Stimulated activated CD8-positive, alpha-beta memory T cell treated with anti-CD3 and anti-CD28 coated beads, Interleukin-15, amount 100 ng/mL, for 24 hours (primary cell): ENCODE results near the gene TEX261.

ENCODE experiments used
- DNase-seq: peaks from one replicate; pipeline ENCODE4 v3.0.0-alpha.2; 2020; ENCODE audit warnings: low read depth

TEX261 gene

GRCh38 chr2:70957798-70958197, 36.9 kb downstream of the TEX261 start:
- no peak for DNase-seq

GRCh38 chr2:70956141-70956540, 38.5 kb downstream of the TEX261 start:
- no peak for DNase-seq

- DNase-seq: no peak
Measured at GRCh38 chr2:70954886-70955285, 39.8 kb downstream of the TEX261 start.

- no peak for DNase-seq
Measured at GRCh38 chr2:70949086-70949485, 45.6 kb downstream of the TEX261 start.

GRCh38 chr2:70948337-70949003, 46.2 kb downstream of the TEX261 start:
- peak; percentile 50 for DNase-seq

GRCh38 chr2:70947556-70948184, 47.0 kb downstream of the TEX261 start:
- DNase-seq: no peak

GRCh38 chr2:70946832-70947442, 47.7 kb downstream of the TEX261 start:
- DNase-seq: no peak

GRCh38 chr2:70944111-70944690, 50.5 kb downstream of the TEX261 start:
- DNase-seq: no peak

GRCh38 chr2:70943205-70943871, 51.3 kb downstream of the TEX261 start:
- no peak for DNase-seq

- DNase-seq: no peak
Measured at GRCh38 chr2:70942396-70943204, 52.1 kb downstream of the TEX261 start.

GRCh38 chr2:70941701-70942100, 53.0 kb downstream of the TEX261 start:
- DNase-seq: no peak

- no peak for DNase-seq
Measured at GRCh38 chr2:70941186-70941585, 53.5 kb downstream of the TEX261 start.

- no peak for DNase-seq
Measured at GRCh38 chr2:70939839-70940580, 54.7 kb downstream of the TEX261 start.

GRCh38 chr2:70939001-70939838, 55.5 kb downstream of the TEX261 start:
- no peak for DNase-seq

- no peak for DNase-seq
Measured at GRCh38 chr2:70938586-70938950, 56.1 kb downstream of the TEX261 start.

- DNase-seq: no peak
Measured at GRCh38 chr2:70937866-70938585, 56.6 kb downstream of the TEX261 start.

GRCh38 chr2:70936979-70937811, 57.5 kb downstream of the TEX261 start:
- DNase-seq: no peak

GRCh38 chr2:70936165-70936978, 58.3 kb downstream of the TEX261 start:
- no peak for DNase-seq
